CD4-positive, alpha-beta T cell treated with Interleukin-12 subunit alpha and Interleukin-12 subunit beta, for 1 hour (primary cell): ENCODE data around the gene SEC16A.
A peak's percentile ranks its signal among the peaks of the same experiment; 100 is the strongest.

Source experiments
- DNase-seq: peaks from one replicate; pipeline ENCODE4 v3.0.0-alpha.2; 2020

SEC16A gene

DNA sequence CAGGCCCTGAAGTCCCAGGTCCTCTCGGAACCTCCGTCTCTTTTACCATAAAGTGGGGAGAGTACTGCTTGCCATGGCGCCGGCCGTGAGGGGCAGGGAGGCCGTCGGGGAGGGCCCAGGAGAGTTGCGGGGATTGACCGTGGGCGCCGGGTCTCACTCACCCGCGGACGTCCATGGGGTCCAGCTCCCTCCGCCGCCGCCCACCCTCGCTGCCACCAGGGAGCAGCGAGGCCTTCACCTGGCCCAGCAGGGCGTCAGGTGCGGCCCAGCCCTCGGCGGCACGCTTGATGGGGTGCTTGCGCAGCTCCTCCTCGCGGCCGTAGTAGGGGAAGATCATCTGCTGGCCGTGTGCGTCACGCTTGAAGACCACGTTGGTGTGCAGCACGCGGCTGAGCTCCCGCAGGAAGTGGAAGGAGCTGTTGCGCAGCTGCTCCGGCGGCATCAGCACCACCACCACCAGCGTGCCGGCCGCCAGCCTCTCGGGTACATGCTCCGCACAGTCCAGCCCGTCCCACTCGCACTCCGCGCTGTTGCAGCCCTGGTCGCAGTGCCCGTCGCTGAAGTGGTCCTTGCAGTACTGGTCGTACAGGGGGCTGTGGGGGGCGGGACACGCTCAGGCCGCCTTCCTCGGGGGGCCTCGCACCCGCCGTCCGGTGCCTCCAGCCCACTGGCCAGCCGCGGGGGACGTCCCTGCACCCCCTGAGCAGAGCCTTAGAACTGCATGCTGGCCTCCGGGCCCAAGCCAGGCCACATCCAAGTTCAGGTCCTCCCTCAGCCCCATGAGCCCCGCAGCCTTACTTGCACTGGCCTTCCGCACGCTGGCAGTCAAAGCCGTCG, 21.9 kb upstream of the SEC16A start:
- no peak for DNase-seq

DNA sequence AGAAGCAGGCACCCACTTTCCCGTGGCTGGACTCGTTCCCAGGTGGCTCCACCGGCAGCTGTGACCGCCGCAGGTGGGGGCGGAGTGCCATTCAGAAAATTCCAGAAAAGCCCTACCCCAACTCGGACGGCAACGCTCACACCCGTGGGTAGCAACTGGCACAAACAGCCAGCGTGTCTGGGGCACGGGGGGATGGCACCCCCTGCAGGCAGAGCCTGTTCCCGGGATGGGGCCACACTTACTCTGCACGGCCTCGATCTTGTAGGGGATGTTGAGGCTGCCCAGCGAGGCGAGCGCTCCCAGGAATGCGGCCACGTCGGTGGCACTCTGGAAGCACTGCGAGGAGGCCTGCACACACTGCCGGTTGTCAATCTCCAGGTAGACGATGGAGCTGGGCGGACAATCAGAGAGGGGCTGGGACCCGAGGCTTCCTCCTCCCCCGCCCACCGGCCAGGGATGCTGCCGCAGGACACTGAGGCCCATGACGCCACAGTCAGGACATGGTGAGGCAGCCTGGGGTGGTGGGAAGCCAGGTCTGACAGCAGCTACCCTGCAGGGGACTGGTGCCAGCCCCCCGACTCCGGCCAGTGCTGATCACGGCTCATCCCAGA, 20.2 kb upstream of the SEC16A start:
- no peak for DNase-seq

GRCh38 chr9:136502196-136502595, 19.4 kb upstream of the SEC16A start:
- DNase-seq, result no peak

- no peak for DNase-seq
These were observed 18.8 kb upstream of the SEC16A start for GRCh38 chr9:136501686-136502085.

DNA sequence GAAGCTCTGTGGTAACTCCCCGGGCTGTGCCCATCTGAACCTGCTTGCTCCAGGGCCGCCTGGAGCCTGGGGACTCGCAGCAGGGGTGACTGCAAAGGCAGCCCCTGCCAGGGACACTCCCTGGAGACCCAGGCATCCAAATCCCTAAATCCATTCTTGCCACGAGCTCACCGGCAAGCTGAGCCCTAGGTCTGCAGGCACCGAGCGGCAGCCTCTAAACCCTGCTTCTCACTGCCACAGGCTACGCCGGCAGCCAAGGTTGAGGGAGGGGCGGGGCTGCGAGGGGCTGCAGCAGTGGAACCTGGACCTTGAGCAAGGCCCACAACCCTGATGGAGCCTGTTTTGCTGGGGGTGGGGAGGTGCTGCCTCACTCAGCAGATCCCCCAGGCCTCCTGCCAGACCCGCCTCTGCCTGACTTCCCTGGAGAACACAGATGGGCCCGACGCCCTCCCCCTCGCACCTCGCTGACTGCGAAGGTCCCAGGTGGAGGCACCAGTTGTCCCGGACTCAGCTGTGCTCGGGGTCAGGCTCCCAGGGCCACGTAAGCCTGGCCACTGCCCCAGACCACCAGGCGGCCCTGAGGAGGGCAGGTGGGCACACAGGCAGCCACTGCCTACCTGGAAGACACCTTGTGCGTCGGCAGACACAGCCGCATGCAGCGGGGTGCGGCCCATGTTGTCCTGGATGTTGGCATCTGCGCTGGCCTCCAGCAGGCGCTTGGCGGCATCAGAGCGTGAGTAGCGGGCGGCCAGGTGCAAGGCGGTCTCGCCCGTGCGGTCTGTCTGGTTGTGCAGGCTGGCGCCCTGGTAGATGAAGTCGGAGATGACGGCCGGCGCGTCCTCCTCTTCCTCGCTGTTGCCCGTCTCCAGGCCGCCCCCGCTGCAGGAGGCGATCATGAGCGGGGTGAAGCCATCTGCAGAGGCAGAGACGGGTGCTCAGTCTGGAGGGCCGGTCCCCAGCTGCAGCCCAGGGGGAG, 17.4 kb upstream of the SEC16A start:
- DNase-seq, result no peak

DNA sequence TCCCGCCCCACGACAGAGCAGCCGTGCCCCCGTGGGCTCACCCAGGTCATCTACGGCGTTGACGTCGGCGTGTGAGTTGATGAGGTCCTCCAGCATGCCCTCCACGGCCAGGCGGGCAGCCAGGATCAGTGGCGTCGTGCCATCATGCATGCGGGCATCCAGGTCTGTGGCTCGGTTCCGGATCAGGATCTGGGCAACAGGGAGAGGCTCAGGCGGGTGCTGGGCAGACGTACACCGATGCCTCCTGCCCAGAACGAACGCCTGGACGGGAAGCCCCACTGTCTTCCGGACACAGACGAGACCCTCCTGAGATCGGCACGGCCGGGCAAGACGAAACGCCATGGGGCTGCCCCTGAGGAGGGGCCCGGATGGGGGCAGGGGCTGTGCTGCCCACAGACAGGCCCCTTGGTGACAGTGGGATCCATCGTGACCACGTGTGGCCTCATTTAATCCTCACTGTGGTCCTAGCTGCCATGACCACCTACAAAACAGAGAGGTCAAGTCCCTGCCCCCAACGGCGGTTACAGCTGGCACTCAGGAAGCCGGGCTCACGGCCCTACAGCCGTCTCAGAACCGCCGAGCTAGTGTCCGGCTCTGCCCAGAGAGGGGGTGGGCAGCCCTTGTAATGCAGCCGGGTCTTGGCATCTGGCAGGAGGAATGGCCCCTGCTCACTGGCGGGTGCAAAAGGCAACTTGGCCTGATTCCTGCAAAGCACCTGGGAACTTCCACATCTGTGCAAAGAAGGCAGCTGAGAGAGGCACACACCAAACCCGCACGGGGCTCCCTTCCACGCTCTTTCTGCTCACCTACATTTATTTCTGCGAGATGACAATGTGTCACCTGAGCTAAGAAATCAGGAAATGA, 16.5 kb upstream of the SEC16A start:
- no peak for DNase-seq

- no peak for DNase-seq
These were observed 15.3 kb upstream of the SEC16A start for GRCh38 chr9:136497916-136498695.

DNA sequence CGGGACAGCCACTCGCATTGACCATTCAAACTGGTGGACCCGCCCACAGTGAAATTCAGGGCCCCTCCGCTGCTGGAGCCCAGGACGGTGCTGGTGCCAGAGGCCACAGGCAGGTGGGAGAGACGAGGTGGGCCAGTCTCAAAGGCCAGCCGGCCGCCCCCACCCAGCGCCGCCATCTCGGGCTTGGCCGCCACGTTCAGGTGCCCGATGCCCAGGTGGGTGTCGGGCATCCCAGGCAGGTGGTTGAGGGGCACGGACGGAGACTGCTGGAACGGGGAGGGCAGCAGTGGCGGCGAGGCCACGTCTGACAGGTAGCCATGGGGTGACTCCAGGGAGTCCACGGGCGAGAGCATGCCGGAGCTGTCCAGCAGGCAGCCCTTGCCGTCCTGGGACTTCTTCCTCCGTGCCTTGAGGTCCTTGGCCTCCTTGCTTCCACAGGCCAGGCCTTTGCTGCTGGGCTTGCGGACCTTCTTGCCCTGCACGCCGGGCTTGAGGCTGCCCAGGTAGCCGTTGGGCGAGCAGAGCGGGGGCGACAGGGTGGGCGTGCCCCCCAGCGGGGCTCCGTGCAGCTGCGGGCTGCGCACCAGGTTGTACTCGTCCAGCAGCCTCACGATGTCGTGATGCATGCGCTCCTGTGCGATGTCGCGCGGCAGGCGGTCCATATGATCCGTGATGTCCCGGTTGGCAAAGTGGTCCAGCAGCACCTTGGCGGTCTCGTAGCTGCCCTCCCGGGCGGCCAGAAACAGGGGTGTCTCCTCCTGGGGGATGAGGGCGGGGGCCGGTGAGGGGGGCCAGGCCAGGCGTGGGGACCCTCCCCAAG, 14.2 kb upstream of the SEC16A start:
- no peak for DNase-seq

- DNase-seq, result no peak
These were observed 13.3 kb upstream of the SEC16A start for GRCh38 chr9:136496181-136496580.

DNA sequence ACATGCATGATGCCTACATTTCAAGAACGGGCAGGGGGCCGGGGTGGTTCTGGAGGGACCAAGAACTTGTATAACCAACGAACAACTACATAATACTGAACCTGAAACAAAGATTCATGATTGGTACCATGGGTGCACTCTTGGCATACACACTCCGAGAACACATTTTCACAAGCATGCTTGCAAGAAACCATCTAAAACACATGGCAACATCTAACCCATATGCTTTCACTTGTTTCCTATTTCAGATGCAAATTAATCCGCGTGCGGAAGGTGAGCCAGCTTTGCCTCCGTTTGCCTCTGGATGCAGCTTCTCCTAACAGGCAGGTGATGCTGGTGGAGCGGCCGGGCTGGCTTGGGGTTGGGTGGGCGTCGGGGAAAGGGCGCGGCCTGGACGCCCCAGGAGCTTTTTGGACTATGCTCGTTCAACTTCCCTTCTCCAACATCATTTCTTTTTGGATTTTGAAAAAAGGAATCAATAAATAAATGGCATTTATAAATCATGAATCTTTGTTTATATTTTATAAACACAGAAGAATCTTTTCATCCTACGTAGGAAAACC, 12.5 kb upstream of the SEC16A start:
- no peak for DNase-seq

- DNase-seq, result no peak
These were observed 11.8 kb upstream of the SEC16A start for GRCh38 chr9:136494531-136495215.

GRCh38 chr9:136494012-136494411, 11.2 kb upstream of the SEC16A start:
- DNase-seq, result no peak

DNA sequence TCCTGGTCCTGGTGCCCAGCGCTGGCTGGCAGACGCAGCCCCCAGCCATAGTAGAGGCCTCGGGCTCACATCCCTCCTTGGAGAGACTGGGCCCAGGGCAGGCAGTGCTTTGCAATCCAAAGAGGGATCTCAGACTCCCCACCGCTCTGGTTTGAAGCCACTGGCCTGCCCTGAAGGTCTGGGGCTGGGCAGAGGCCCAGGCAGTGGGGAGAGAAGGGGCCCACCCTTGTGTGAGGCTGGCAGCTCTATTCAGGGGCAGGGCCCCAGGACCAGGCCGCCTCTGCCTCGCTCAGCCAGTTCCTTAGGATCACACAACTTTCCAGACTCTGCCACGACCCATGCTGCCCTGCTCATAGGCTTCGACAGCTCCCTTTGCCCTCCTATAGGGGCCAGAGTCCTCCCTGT, 10.7 kb upstream of the SEC16A start:
- no peak for DNase-seq

DNA sequence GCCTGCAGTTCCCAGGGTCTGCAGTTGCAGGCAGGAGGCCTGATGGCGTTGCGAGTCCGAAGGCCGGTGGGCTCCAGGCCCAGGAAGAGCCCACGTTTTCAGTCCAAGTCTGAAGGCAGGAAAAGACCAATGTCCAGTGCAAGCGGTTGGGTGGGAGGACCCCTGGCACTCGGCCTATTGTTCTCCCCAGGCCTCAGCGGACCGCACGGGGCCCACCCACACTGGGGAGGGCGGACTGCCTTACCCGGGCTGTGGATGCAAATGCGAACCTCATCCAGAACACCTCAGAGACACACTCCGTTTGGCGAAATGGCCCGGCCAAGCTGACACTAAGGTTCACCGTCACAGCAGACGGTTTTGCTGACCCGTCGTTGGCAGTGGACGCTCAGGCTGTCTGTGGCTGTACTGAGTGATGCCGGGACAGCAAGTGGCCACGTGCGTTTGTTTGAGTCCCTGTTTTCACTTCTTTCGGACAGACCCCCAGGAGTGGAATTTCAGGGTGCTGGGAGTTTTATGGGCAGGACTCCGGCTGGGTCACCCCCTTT, 10.2 kb upstream of the SEC16A start:
- no peak for DNase-seq

- no peak for DNase-seq
These were observed 6.9 kb upstream of the SEC16A start for GRCh38 chr9:136489731-136490130.

GRCh38 chr9:136488247-136489214, 5.7 kb upstream of the SEC16A start:
- peak; percentile 77 for DNase-seq

GRCh38 chr9:136487672-136488071, 4.8 kb upstream of the SEC16A start:
- no peak for DNase-seq
